ENCODE data around the gene KAZN. TPM values are rescaled to one million over a fixed set of nuclear protein-coding genes. Genes with fewer than 3 reads are reported as not detected.

Gene KAZN
- total RNA-seq, 3 donors from 2014 or later: 12.2 to 16.4 (median 16.2) TPM

DNA sequence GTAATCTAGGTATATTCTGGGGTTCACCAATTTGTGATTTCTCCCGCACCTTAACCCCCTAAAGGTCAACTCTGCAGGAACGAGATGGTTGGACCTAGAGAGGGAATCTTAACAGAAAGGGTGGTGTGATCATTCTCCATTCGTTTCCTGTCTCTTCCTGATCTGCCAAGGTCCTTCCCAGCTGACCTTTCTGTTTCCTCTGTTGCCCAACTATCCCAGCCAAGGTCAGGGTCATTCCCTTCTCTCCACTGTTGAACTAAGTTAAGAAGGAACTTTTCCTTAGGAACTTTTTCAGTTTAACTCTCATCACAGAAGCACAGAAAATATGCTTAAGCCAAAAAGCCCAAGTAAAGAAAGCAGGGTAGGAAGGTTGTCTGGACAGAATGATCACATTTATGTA, 49.3 kb downstream of the KAZN start:
- H3K27me3 ChIP-seq: no peaks in the 10 kb centered on the region
- no peaks in the 10 kb centered on the region for H3K9me3 ChIP-seq
- no peak overlapping the region for H3K4me3 ChIP-seq
- peaks cover 0 to 3% of the 10 kb centered on the region in 2 donors for H3K4me1 ChIP-seq
- H3K36me3 ChIP-seq: no peaks in the 10 kb centered on the region
- no peak overlapping the region for H3K27ac ChIP-seq
- intact Hi-C loops (cut with DNase I; ENCODE audit: low total_unique reads): loop anchor here (5.0 kb wide), 1 partner anchor 730 kb away; no protein-coding TSS in a partner anchor
- TF ChIP-seq, protein P1, sequence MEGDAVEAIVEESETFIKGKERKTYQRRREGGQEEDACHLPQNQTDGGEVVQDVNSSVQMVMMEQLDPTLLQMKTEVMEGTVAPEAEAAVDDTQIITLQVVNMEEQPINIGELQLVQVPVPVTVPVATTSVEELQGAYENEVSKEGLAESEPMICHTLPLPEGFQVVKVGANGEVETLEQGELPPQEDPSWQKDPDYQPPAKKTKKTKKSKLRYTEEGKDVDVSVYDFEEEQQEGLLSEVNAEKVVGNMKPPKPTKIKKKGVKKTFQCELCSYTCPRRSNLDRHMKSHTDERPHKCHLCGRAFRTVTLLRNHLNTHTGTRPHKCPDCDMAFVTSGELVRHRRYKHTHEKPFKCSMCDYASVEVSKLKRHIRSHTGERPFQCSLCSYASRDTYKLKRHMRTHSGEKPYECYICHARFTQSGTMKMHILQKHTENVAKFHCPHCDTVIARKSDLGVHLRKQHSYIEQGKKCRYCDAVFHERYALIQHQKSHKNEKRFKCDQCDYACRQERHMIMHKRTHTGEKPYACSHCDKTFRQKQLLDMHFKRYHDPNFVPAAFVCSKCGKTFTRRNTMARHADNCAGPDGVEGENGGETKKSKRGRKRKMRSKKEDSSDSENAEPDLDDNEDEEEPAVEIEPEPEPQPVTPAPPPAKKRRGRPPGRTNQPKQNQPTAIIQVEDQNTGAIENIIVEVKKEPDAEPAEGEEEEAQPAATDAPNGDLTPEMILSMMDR (IDR thresholded peaks at IDR 0.05): no peak
- TF ChIP-seq POLR2AphosphoS5 (IDR thresholded peaks at IDR 0.05): no peak
- DNase-seq (ENCODE audit: low spot score in 2 of 2): no peak

DNA sequence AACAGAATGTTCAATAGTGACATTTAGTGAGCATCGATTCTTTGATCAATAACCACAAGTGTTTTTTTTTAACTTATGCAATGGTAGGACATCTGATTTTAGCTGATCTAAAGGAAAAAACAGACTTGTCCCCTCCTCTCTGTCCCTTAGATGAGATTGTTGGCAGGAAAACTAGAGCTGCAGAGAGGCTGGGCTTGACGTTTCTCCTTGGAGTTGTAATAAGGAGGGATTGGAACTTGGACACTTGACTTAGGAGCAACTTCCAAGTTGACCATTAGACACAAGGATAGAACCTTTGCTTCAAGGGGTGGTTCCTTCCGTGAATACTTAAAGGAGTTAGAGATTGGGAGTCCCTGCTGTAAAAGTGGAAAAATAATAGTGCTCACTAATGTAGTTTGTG, 49.9 kb downstream of the KAZN start:
- H3K9me3 ChIP-seq: no peaks in the 10 kb centered on the region
- intact Hi-C loops (cut with DNase I; ENCODE audit: low total_unique reads): loop anchor here (5.0 kb wide), 1 partner anchor 731 kb away; no protein-coding TSS in a partner anchor
- no peaks in the 10 kb centered on the region for H3K27me3 ChIP-seq
- no peak overlapping the region for H3K27ac ChIP-seq
- no peak overlapping the region for H3K4me3 ChIP-seq
- no peak for DNase-seq (ENCODE audit: low spot score in 2 of 2)
- TF ChIP-seq, protein P1 (IDR thresholded peaks at IDR 0.05): no peak
- TF ChIP-seq POLR2AphosphoS5 (IDR thresholded peaks at IDR 0.05): no peak
- no peak for TF ChIP-seq POLR2A (IDR thresholded peaks at IDR 0.05)
- no peaks in the 10 kb centered on the region for H3K36me3 ChIP-seq
- peaks cover 0 to 3% of the 10 kb centered on the region in 2 donors for H3K4me1 ChIP-seq

DNA sequence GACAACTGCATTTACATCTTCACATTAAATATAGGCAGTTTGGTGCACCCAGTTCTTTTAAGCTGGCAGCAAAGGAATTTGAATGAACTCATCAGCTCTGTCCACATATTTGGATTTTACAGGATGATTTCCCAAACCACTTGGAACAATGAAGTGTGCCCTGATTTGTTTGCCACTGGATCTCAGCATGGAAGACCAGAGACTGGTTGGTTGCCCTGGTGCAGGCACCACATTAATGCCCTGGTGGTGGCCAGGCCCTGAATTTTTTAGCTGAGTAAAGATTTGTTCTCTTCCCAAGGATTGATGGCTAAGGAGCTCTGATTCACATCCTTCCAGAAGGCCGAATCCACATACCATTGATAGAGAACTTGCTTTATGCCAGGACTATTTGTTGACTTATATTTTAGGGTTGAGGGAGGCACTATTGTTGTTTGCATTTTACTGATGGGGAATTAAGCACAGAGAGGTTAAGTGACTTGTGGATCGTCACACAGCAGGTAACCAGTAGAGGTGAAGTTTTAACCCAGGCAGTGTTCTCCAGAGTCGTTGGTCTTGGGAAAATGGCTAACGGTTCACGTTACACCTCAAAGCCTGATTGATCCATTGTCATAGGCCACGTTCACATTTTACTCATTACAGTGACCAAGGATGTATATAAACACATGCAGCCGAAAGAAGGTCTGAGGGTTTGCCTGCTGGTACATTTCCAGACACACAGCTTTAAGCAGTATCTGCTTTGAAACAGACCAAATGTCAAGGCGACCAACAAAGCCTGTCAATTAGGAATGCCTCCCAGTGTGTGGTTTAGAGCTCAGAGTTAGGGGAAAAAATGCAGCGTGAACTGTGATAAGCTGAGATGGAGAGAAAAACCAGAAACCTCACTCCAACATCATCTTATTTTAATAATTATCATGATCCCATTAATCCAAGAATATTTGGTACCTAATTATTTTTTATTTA, 50.7 kb downstream of the KAZN start:
- TF ChIP-seq, protein P1 (IDR thresholded peaks at IDR 0.05): no peak
- no peak for TF ChIP-seq POLR2AphosphoS5 (IDR thresholded peaks at IDR 0.05)
- H3K4me3 ChIP-seq: no peak overlapping the region
- no peak overlapping the region for H3K27ac ChIP-seq
- no peaks in the 10 kb centered on the region for H3K27me3 ChIP-seq
- H3K4me1 ChIP-seq: peaks cover 0 to 3% of the 10 kb centered on the region in 2 donors
- intact Hi-C loops (cut with DNase I; ENCODE audit: low total_unique reads): loop anchor here (5.0 kb wide), 1 partner anchor 732 kb away; no protein-coding TSS in a partner anchor
- no peaks in the 10 kb centered on the region for H3K36me3 ChIP-seq
- no peaks in the 10 kb centered on the region for H3K9me3 ChIP-seq
- no peak for DNase-seq (ENCODE audit: low spot score in 2 of 2)

DNA sequence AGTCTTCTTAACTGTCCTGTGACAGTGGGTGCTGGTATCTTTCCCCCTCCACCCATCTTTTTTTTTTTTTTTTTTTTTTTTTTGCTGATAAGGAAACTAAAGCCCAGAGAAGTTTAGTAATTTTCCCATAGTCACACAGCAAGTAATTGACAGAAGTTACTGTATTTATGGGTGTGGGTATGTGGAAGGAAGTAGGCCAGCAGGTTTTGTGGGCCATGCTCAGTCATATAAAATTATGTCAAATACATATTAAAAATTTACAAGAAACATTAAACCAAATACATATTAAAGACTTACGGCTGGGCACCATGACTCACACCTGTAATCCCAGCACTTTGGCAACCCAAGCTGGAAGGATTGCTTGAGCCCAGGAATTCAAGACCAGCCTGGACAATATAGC, 51.5 kb downstream of the KAZN start:
- intact Hi-C loops (cut with DNase I; ENCODE audit: low total_unique reads): loop anchor here (5.0 kb wide), 1 partner anchor 733 kb away; no protein-coding TSS in a partner anchor
- Histone ChIP-seq H3K27me3 (no peaks in the 10 kb centered on the region), H3K4me3 (no peak overlapping the region), H3K36me3 (no peaks in the 10 kb centered on the region), H3K4me1 (peaks cover 0 to 3% of the 10 kb centered on the region in 2 donors), H3K9me3 (no peaks in the 10 kb centered on the region), H3K27ac (no peak overlapping the region)
- no peak for DNase-seq (ENCODE audit: low spot score in 2 of 2)
- no peak for TF ChIP-seq POLR2AphosphoS5 (IDR thresholded peaks at IDR 0.05)
- TF ChIP-seq, protein P1 (IDR thresholded peaks at IDR 0.05): no peak
- TF ChIP-seq POLR2A (IDR thresholded peaks at IDR 0.05): no peak

DNA sequence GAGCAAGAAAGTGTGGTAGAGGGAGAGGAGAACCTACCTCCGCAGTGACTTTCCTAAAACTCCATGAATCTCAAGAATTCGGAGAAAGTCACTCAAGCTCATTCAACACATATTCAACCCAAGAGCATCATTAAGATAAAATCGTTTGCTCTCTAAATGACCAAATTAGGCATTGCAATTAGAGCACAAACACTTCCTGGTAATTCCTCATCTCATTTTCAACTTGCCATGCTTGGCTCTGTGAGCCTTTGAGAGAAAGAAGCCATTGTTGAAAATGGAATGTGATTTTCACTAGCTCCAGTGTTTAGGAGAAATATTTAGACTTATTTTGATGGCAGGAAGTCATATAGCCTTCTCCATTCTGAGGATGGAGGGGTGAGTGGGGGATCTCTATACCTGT, 52.5 kb downstream of the KAZN start:
- intact Hi-C loops (cut with DNase I; ENCODE audit: low total_unique reads): no loop called here
- Histone ChIP-seq H3K4me1 (peaks cover 0 to 3% of the 10 kb centered on the region in 2 donors), H3K4me3 (no peak overlapping the region), H3K27ac (peak overlapping the region; percentile 65 to 71), H3K9me3 (no peaks in the 10 kb centered on the region), H3K36me3 (no peaks in the 10 kb centered on the region), H3K27me3 (no peaks in the 10 kb centered on the region)
- no peak for DNase-seq (ENCODE audit: low spot score in 2 of 2)
- no peak for TF ChIP-seq POLR2A (IDR thresholded peaks at IDR 0.05)
- TF ChIP-seq POLR2AphosphoS5 (IDR thresholded peaks at IDR 0.05): no peak
- TF ChIP-seq, protein P1 (IDR thresholded peaks at IDR 0.05): no peak
